HG03045 (cell line): ENCODE data around the gene ASXL3.

ENCODE experiments used
- ATAC-seq: cut with Tn5 transposase; IDR thresholded peaks from one replicate; pipeline ENCODE4 v1.9.1; 2021; ENCODE audit warnings: mild to moderate bottlenecking, moderate library complexity; ENCODE audit not compliant: unreplicated experiment

Gene ASXL3

GRCh38 chr18:33581856-33582255 lies 3.8 kb downstream of the ASXL3 start:
- no peak for ATAC-seq

GRCh38 chr18:33583901-33584300 lies 5.9 kb downstream of the ASXL3 start:
- no peak for ATAC-seq

DNA sequence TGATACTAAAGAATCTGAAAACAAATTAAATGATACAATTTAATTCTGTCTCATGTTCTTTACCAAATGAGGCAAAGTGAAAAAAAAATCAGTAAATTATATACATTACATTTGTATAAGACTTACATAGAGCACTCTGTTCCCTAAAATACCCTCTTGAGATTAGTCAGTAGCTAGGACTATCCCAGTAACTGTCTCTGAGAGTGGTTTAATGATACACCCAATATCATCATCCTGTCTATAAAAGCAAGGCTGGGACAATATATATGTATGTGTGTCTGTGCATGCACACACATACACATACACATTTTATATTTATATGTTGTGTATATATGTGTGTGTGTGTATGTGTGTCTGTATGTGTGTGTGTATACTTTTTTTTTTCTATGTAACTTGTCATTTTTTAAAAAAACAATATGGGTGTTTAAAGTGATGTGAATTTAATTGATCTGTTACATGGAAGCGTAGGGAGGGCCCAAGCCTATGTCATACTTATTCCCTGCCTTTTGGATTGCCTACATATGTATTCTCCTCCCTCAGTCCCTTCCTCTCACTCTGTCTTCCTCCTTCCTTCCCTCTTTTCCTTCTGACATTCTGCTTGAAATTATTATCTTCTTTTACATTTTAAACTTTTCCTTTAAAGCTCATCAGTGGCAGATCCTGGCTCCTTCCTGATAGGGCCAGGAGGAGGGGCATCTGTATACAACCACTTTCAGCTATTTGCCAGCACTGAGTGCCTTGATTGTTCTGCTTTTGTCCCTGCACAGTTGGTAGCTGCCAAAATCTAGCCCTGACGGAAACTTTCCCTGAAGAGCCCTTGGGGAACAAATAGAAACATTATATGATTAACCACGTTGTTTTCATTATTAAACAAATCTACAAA lies 6.8 kb downstream of the ASXL3 start:
- no peak for ATAC-seq

DNA sequence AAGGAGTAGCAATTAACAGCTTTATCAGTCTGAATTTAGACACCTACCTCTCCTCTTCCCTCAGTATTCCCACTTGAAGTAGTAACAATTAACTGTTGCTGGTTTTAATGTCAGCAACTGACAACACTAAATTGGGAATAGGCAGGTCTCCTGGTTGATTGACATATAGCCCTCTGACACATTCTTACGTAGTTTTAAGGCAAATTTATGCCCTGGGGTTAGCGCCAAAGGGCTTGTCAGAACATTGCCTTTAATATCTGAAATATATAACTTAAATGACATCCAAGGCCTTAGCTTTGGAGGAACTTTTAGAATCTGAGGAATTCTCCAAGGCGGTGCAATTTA lies 7.4 kb downstream of the ASXL3 start:
- ATAC-seq: no peak

DNA sequence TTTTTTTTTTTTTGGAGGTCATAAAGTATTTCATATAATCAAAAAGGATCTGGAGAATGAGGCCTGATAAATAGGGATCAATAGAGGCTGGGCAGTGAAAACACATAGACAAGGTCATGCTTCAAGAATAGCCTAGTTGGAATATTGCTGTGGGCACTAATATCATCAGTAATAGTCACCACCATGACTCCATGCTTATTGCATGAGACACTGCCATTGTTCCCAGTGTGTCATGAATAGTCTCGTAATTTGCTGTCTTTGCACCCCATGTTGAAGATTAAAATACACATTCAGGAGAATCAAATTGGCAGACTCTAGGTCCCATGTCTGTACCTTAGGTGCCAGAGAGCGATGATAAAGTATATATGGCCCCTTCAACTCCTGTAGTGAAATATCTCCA lies 10.3 kb downstream of the ASXL3 start:
- no peak for ATAC-seq

- no peak for ATAC-seq
Measured at GRCh38 chr18:33593261-33593660, 15.2 kb downstream of the ASXL3 start.

DNA sequence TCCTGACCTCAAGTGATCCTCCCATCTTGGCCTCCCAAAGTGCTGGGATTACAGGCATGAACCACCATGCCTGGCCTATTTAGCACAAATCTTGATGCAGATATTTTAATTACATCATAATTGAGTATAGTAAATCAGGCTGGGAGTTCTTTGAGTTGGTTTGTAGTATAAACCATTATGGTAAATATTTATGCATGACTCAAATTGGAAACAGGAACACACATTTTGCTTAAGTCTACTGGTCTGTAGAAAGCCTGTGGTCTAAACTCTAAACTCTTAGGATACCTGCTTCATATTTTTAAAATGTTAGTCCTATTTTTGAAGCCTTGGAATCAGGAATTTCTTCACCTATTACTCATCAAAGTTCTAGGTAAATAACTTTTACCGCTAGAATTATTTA lies 16.8 kb downstream of the ASXL3 start:
- no peak for ATAC-seq

DNA sequence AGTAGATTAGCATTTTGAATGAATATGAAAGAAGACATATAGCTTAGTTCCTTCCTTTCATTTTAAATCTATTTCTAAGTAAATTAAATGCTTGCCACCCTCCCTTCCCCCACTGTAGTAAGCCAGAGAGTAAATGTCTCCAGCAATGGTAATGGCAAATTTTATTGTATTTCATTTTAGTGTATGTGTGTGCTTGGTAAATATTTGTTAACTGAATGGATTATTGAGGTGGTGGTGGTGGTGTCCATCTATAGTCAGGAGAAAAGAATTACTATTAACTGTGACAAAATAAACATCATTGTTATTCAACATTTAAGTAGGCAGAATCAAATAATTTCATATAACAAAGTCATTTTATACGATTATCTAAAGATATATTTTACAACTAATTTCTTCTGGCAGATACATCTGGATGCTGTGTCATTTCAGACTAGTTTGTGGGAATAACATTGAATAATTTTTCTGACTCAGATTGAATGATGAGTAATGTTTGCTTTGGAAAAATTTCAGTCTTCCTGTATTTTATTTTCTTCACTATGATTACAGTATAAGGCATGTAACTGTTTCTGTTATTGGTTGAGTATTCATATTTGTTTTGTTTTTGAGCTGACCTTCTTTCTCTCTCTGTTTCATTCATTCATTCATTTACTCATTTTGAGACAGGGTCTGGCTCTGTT lies 18.3 kb downstream of the ASXL3 start:
- ATAC-seq: no peak

GRCh38 chr18:33600846-33601245 lies 22.8 kb downstream of the ASXL3 start:
- no peak for ATAC-seq

DNA sequence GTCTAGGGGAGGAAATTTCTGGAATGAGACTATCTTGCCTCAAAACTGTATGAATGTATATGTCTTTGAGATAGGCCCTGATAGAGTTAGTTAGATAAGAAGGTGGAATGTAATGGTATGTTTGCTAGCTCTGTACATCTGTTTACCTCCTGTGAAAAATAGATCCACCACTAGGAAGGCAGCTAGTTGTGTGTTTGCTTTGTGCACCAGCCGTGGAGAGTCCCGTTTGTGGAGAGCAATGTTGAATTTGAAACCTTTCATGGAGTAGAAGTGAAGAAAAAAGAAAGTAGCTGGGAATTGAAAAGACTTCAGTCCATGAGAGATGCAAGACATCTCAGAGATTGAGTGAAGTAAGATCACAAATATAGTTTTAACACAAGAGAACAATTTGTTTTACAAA lies 25.4 kb downstream of the ASXL3 start:
- no peak for ATAC-seq

GRCh38 chr18:33605250-33605649 lies 27.2 kb downstream of the ASXL3 start:
- no peak for ATAC-seq

- ATAC-seq: no peak
Measured at GRCh38 chr18:33606621-33607020, 28.6 kb downstream of the ASXL3 start.

GRCh38 chr18:33611525-33612135 lies 33.6 kb downstream of the ASXL3 start:
- ATAC-seq: no peak

GRCh38 chr18:33612632-33613031 lies 34.6 kb downstream of the ASXL3 start:
- ATAC-seq: no peak

- no peak for ATAC-seq
Measured at GRCh38 chr18:33616556-33616955, 38.5 kb downstream of the ASXL3 start.

DNA sequence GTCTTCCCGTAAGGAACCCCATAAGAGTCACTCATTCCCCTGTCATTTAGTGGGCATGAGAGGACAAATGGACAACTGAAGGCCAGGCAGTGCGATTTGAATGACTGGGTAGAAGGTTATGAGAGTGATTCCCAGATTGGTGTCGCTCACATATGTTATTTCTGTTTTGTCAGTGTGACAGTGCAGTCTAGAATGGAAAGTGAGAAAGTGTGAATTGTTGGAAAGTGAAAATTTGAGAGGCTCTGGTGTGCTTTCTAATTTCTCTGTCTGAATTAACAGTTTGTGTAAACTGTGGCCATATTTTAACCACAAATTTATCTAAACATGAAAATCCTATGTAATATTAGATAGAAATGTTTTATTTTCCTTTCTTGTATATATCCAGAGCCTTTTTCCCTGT lies 49.1 kb downstream of the ASXL3 start:
- ATAC-seq: no peak

GRCh38 chr18:33630476-33630875 lies 52.5 kb downstream of the ASXL3 start:
- ATAC-seq: no peak

DNA sequence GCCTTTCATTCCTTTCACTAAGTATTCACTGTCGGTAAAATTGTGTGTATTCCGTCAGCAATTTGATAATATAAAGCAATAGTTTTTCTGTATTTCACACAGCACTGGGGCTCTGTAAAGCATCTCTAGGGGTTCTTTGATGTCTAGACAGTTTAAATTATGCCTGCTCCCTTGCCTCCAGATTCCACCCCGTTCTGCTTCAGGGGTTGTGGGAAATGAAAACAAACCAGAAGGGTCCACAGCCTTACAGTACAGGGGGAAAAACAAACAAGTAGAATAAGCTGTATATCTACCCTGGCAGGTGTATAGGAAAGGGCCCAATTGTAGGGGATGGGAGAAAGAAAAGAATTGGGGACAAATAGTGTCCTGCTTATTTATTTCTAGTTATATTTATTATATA lies 63.1 kb downstream of the ASXL3 start:
- ATAC-seq: no peak

DNA sequence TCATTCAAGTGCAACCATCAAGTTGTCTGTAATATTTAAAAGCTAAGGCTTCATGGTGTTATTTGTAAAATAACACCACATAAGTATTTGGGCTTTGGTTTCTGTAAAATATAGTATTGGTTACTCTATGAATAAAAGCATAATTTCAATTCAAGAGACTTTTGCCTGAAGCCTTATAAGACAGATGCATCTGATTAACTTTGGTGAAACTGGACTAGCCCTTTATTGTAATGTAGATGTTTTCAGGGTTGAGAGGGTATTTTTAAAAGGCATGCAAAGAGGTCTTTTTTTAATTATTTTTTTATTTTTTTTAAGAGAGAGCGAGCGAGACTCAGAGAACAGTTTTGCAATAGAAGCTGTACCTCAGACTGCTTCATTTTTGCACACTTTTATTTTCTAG lies 66.5 kb downstream of the ASXL3 start:
- ATAC-seq: no peak

DNA sequence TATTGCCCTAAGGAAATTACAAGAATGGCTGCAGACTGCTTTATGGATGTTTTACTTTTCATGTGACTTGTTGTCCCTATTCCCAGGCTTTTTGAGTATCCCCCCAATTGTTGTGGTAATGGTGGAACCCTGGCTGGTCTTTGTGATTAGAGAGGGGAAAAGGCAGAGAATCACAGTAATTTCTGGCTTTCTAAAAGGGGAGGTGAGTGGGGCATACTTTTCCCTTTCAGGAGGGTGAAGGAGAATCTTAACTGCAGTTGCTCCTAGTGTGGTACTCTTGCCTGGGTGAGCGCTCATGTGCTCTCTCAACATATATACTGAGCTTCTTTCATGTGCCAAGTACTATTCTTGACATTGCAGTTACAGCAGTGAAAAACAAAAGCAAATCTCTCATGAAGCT lies 69.3 kb downstream of the ASXL3 start:
- ATAC-seq: no peak

- no peak for ATAC-seq
Measured at GRCh38 chr18:33652635-33653034, 74.6 kb downstream of the ASXL3 start.

GRCh38 chr18:33653231-33653630 lies 75.2 kb downstream of the ASXL3 start:
- no peak for ATAC-seq
